Inflammatory macrophage (primary cell): Measurements from ENCODE around the gene HOXB1.
"Not testable (repeated sequence)": the region's sequence is repeated elsewhere in the genome, so short reads cannot be mapped to it uniquely, and the experiment has no call there.

ENCODE experiments used
- DNase-seq, 2 donors: peaks; one replicate each; pipeline ENCODE4 v3.0.0-alpha.2; 2020 to 2022

Gene HOXB1

GRCh38 chr17:48515925-48516900, 14.6 kb downstream of the HOXB1 start:
- DNase-seq: no peak

DNA sequence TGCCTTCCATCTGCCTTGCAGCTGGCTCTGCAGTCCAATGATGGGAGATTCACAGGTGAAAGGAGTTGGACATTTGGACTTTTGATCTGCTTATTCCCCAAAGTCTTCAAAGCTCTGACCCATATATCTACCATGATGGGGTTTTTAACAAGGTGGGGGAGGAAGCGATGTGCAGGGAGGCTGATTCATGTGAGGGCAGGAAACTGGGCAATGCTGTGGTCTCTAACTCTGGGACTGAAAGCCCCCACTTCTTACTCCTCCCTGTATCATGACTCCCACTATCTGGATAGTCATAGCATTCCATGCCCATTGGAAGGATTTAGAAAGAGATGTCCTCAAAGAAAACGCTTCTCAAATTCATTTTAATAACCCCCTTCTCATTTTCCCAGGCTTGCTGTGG, 16.3 kb downstream of the HOXB1 start:
- no peak for DNase-seq

DNA sequence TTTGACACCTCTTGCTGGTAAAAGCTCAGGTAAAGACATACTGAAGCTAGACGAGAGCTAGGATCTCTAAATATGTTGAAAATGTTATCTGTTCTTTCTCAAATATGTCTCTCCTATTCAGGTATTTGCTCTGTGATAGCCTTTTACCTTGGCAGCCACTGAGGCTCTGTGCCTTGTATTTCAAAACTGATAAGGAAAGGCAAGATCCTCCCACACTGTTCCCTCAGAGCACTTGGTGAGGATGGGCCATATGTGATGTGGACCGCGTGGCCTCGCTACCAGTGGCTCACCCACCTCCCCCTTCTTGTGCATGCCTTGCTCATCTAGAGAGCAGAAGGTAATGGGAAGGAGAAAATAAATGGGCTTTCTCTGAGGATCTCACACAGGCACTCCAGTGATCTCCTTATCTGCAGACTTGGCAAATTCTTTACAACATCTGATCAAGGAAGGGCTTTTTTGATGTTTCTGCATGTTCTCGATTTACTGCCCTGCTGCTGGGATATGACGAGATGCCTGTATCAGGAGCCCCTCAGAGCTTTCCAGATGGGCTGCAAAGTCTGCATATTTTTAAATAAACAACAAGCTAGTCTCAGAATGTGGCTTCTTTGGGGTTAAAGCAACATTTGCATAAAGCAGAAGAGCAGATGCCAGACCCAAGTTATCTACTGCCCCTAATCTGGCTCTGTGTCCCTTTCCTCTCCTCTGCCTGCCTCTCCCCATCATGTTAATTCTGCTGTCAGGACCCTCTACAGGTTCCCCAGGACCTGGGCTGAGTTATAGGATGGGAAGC, 16.9 kb downstream of the HOXB1 start:
- DNase-seq: no peak

DNA sequence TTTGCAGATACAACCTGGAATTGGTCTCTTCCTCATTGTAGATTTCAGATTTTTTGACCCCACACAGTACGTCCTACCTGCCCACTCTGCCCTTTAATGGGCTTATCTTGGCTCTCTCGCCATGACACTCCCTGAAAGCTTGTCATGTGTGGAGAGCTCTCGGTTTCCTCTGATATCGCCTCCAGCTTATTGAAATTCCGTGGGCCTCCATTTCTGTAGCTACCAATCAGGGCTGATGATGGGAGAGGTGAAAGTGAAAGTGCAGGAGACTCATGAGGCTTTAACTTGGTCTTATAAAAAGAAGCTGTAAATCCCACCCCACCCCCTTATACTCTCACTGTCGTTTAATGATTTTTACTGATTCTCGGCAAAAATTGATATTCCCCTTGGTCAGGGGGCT, 17.7 kb downstream of the HOXB1 start:
- DNase-seq: no peak

DNA sequence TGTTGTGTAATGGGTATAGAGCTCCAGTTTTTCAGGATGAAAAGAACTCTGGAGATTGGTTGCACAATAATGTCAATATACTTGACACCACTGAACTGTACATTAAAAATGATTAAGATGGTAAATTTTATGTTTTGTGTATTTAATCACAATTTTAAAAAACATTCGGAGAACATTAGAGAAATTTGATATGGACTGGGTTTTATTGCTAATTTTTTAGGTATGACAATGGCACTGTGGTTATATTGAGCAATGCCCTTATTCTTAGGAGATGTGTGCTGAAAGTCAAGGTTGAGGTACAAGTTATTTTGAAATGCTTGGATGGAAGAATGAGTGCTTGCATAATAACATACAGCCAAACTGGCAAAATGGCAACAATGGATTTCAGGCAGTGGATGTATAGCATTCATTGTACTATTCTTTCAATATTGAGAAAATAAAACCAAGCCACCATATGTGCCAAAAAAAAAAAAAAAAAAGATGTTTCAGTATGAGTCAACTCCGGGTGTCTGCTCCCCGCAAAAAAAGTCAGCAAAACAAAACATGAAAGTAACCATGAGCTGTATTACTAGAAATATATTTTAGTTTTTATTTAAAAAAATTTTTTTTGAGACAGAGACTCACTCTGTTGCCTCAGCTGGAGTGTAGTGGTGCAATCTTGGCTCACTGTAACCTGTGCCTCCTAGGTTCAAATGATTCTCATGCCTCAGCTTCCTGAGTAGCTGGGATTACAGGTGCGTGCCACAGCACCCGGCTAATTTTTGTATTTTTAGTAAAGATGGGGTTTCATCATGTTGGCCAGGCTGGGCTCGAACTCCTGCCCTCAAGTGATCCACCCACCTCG, 19.8 kb downstream of the HOXB1 start:
- DNase-seq: no peak

DNA sequence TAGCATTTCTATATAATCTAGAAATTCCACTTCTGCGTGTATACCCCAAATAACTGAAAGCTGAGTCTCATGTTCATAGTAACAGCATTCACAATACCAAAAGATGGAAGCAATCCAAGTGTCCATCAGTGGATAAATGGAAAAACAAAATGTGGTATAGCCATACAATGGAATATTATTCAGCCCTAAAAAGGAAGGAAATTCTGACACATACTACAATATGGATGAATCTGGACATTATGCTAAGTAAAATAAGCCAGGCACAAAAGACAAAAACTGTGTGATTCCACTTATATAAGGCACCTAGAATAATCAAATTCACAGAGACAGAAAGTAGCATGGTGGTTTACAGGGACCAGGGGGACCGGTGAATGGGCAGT, 20.4 kb downstream of the HOXB1 start:
- no peak for DNase-seq

DNA sequence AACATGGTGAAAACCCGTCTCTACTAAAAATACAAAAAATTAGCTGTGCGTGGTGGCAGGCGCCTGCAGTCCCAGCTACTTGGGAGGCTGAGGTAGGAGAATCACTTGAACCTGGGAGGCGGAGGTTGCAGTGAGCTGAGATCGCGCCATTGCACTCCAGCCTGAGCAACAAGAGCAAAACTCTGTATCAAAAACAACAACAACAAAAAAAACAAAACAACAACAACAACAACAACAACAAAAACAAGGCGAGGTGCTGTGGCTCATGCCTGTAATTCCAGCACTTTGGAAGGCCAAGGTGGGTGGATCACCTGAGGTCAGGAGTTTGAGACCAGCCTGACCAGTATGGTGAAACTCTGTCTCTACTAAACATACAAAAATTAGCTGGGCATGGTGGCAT, 21.1 kb downstream of the HOXB1 start:
- DNase-seq: not testable (repeated sequence)

- DNase-seq: no peak
Measured at GRCh38 chr17:48506246-48506645, 24.6 kb downstream of the HOXB1 start.

DNA sequence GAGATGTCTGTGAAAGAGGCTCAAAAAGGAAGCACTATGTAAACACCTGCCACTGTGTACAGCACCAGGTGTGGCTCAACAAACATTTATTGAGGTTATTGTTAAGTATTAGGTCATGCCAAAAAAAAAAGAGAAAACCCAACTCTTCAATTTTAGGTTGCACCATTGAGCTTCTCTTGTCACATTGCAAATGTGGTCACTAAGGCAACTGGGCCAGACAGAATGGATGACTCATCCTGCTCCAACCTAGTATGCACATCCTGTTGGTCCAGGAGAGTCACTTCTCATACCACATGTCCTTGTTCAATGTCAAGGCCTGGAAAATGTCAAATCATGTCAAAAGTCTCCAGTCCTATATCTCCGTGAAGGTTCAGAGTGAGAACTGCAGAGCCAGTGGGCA, 25.0 kb downstream of the HOXB1 start:
- DNase-seq: peak; percentile 59 to 62

DNA sequence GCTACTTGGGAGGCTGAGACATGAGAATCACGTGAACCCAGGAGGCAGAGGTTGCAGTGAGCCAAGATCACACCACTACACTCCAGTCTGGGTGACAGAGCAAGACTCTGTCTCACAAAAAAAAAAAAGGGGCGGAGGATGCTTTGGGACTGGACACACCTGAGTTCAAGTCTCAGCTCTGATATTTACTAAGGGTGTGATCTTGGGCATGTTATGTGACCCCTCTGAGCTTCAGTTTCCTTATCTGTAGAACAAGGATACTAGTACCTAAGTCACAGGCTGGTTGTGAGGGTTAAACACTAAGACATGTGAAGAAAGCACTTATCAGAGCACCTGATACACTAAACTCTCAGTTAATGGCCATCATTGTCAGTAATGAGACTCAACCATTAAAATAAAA, 25.9 kb downstream of the HOXB1 start:
- no peak for DNase-seq

DNA sequence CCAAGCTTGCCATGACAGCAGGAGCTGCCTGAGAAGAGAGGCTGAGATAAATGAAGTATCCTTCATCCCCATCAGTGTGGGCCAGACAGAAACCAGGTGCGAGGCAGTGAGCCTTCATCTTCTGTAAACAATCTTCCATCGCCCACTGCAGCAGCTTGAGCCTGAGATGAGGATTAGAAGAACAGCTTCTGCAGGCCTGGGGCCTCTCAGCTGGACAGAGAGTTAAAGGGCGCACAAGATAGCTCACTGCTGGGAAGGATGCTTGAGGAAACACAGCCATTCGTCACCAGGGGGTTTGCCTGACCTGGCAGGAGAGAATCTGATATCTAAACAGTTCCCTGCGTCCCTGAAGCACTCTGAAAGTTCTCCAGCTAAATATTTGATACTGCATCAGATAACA, 27.1 kb downstream of the HOXB1 start:
- no peak for DNase-seq

DNA sequence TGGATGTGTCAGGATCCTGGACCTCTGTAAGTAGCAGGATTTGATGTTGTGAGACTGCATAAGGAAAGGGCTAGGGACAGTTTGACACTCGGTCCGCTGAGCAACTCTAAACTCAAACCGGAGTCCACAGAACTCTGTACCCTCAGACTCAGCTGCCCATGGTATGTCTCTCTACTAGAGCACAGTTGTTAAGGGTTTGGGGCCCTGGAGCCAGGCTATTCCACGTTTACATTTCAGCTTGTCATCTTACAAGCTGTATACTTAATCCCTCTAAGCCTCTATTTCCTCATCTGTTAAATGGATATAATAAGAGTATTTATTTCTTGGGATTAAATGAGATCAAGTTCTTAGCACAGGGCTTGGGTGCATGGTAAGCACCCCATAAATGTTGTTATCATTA, 27.9 kb downstream of the HOXB1 start:
- no peak for DNase-seq

GRCh38 chr17:48502312-48502711, 28.5 kb downstream of the HOXB1 start:
- no peak for DNase-seq

GRCh38 chr17:48500435-48501426, 30.1 kb downstream of the HOXB1 start:
- no peak for DNase-seq

GRCh38 chr17:48499735-48500434, 30.9 kb downstream of the HOXB1 start:
- no peak for DNase-seq

GRCh38 chr17:48499248-48499647, 31.6 kb downstream of the HOXB1 start:
- DNase-seq: no peak

- DNase-seq: no peak
Measured at GRCh38 chr17:48498164-48498850, 32.5 kb downstream of the HOXB1 start.

DNA sequence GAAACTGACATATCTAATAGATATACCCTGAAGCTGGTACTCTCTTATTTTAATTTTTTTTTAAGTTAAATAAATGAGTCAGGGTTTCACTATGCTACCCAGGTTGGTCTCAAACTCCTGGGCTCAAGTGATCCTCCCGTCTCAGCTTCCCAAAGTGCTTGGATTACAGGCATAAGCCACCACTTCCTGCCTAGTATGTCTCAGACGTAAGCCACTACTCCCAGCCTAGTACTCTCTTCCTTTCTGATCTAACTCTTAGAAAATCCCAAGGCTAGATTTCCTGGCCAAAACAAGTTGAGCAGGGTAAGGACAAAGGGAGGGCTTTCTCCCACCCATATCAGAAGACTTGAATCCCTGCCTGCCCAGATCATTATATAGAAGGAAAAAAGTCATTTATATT, 33.7 kb downstream of the HOXB1 start:
- DNase-seq: no peak

DNA sequence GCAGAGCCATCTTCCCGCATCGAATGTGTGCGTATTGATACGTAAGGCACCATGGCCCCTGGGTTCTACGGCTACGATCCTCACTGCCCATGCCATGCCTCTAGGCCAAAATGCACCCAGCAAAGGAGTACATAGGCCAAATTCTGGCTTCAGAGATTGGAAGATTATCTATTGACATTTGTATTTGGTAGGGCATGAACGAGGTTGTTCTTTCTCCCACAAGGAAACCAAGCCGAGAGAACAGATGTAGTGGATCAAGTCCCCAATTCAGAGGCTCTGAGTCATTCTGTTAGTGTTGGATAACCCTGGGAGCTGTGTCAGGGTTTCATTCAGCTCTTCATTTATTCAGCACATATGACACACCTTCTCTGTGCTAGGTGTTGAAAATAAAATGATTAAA, 36.5 kb downstream of the HOXB1 start:
- DNase-seq: no peak
